ENCODE measurements around the gene PRKCA.
"Not testable (repeated sequence)": the region's sequence is repeated elsewhere in the genome, so short reads cannot be mapped to it uniquely, and the experiment has no call there.

Gene PRKCA

DNA sequence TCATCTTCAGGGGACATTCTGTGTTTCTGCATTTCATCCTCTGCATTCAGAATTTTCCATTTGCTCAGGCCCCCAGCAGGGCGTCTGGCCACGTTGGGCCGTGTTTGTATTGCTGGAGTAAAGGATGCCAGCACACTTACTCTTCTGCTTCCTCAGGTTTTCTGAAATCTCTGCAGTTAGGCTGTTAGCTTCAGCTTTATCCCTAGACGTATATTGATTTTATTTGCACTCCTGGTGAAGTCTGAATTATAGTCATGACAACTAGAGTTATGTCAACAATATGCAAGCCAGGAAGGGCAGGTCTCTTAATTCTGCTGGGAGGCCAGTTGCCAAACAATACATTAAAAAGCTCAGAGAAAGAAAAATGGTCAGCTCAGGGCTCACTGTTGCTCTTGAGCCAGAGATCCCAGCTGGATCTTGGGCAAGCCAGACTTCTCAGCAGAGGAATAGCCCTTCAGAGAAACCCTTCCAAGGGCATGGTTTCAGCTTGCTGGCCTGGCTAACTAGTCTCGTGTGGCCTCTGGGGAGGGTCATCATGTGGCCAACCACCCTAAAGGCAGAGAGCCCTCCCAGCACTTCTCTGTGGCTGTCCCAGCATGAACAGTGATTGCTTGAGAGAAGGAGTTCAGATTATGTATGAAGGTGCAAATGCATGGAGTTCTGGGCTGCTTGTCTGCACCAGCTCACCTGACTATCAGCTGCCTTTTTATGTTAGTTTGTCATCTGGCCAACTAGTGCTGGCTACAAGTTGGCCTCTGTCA, 422.3 kb downstream of the PRKCA start:
- Mint-ChIP-seq H3K27me3 (ENCODE audit: low read depth) (no peaks in the 10 kb centered on the region), H3K27ac (no peak overlapping the region), H3K36me3 (ENCODE audit: low read depth) (peaks cover 4% of the 10 kb centered on the region), H3K4me1 (ENCODE audit: low read depth) (peaks cover 17% of the 10 kb centered on the region), H3K9me3 (no peaks in the 10 kb centered on the region), H3K4me3 (no peak overlapping the region)

DNA sequence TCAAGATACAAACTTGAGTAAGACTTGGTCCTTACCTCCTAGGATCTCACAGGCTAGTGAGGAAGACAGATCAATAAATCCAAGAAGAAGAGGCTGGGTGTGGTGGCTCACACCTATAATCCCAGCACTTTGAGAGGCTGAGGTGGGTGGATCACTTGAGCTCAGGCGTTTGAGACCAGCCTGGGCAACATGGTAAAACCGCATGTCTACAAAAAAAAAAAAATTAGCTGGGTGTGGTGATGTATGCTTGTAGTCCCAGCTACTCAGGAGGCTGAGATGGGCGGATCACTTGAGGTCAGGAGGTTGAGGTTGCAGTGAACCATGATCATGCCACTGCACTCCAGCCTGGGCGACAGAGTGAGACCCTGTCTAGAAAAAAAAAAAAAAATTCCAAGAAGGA, 423.0 kb downstream of the PRKCA start:
- not testable (repeated sequence) for H3K4me3 Mint-ChIP-seq; H3K27ac Mint-ChIP-seq; H3K9me3 Mint-ChIP-seq; H3K27me3 Mint-ChIP-seq (ENCODE audit: low read depth); H3K36me3 Mint-ChIP-seq (ENCODE audit: low read depth)
- H3K4me1 Mint-ChIP-seq (ENCODE audit: low read depth), result peaks cover 22% of the 10 kb centered on the region

DNA sequence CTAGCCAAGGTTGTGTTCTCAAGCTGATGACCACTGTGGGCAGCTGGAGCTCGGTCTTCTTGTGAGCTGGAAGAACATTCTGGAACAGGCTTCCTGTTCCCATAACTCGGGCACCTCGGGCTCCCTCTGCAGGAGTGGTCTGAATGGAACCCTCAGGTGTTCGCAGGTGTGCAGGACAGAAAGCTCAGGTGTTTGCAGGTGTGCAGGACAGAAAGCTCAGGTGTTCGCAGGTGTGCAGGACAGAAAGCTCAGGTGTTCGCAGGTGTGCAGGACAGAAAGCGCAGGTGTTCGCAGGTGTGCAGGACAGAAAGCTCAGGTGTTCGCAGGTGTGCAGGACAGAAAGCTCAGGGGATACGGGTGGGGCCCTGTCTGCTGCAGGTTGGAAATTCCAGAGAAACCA, 423.5 kb downstream of the PRKCA start:
- Mint-ChIP-seq H3K4me1 (ENCODE audit: low read depth) (peaks cover 25% of the 10 kb centered on the region), H3K9me3 (no peaks in the 10 kb centered on the region), H3K27me3 (ENCODE audit: low read depth) (no peaks in the 10 kb centered on the region), H3K36me3 (ENCODE audit: low read depth) (peaks cover 4% of the 10 kb centered on the region), H3K27ac (no peak overlapping the region), H3K4me3 (no peak overlapping the region)

- Mint-ChIP-seq H3K9me3 (no peaks in the 10 kb centered on the region), H3K27me3 (ENCODE audit: low read depth) (no peaks in the 10 kb centered on the region), H3K4me1 (ENCODE audit: low read depth) (peaks cover 25% of the 10 kb centered on the region), H3K27ac (no peak overlapping the region), H3K4me3 (no peak overlapping the region), H3K36me3 (ENCODE audit: low read depth) (peaks cover 5% of the 10 kb centered on the region)
Observed at GRCh38 chr17:66726371-66726770, 424.0 kb downstream of the PRKCA start.

- peaks cover 25% of the 10 kb centered on the region for H3K4me1 Mint-ChIP-seq (ENCODE audit: low read depth)
- no peaks in the 10 kb centered on the region for H3K9me3 Mint-ChIP-seq
- H3K4me3 Mint-ChIP-seq, result no peak overlapping the region
- H3K36me3 Mint-ChIP-seq (ENCODE audit: low read depth), result peaks cover 6% of the 10 kb centered on the region
- no peaks in the 10 kb centered on the region for H3K27me3 Mint-ChIP-seq (ENCODE audit: low read depth)
- no peak overlapping the region for H3K27ac Mint-ChIP-seq
Observed at GRCh38 chr17:66726846-66727245, 424.4 kb downstream of the PRKCA start.

- Mint-ChIP-seq H3K27me3 (ENCODE audit: low read depth) (no peaks in the 10 kb centered on the region), H3K27ac (no peak overlapping the region), H3K9me3 (no peaks in the 10 kb centered on the region), H3K4me1 (ENCODE audit: low read depth) (peaks cover 25% of the 10 kb centered on the region), H3K4me3 (no peak overlapping the region), H3K36me3 (ENCODE audit: low read depth) (peaks cover 11% of the 10 kb centered on the region)
Observed at GRCh38 chr17:66727634-66728570, 425.5 kb downstream of the PRKCA start.

- Mint-ChIP-seq H3K36me3 (ENCODE audit: low read depth) (peaks cover 15% of the 10 kb centered on the region), H3K9me3 (no peaks in the 10 kb centered on the region)
Observed at GRCh38 chr17:66730461-66730923, 428.1 kb downstream of the PRKCA start.

GRCh38 chr17:66733759-66734158, 431.3 kb downstream of the PRKCA start:
- H3K27me3 Mint-ChIP-seq (ENCODE audit: low read depth), result no peaks in the 10 kb centered on the region
- no peak overlapping the region for H3K4me3 Mint-ChIP-seq
- no peak overlapping the region for H3K27ac Mint-ChIP-seq
- H3K36me3 Mint-ChIP-seq (ENCODE audit: low read depth), result peaks cover 26% of the 10 kb centered on the region
- no peaks in the 10 kb centered on the region for H3K9me3 Mint-ChIP-seq
- H3K4me1 Mint-ChIP-seq (ENCODE audit: low read depth), result peaks cover 9% of the 10 kb centered on the region

More at GRCh38 chr17:66730461-66730923, 428.1 kb downstream of the PRKCA start:
- H3K4me1 Mint-ChIP-seq (ENCODE audit: low read depth), result peaks cover 19% of the 10 kb centered on the region
- no peak overlapping the region for H3K27ac Mint-ChIP-seq
- no peaks in the 10 kb centered on the region for H3K27me3 Mint-ChIP-seq (ENCODE audit: low read depth)
- no peak overlapping the region for H3K4me3 Mint-ChIP-seq

DNA sequence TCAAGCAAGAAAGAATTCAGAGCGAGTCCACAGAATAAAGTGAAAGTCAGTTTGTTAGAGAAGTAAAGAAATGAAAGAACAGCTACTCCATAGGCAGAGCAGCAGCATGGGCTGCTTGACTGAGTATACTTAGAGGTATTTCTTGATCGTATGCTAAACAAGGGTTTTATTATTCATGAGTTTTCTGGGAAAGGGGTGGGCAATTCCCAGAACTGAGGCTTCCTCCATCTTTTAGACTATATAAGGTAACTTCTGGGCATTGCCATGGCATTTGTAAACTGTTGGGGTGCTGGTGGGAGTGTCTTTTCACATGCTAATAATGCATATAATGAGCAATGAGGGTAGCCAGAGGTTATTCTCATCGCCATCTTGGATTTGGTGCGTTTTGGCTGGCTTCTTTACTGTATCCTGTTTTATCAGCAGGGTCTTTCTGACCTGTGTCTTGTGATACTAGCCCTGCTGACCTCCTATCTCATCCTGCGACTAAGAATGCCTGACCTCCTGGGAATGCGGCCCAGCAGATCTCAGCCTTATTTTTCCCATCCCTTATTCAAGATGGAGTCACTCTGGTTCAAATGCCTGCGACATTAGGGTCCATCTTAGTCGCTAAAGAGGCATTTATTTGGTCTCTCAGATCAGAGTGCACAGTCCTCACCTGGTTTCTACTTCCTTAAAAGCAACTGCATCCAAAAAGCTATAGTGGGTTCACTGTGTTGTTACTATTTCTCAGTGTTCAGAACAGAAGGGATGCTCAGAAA, 432.0 kb downstream of the PRKCA start:
- Mint-ChIP-seq H3K36me3 (ENCODE audit: low read depth) (peaks cover 26% of the 10 kb centered on the region), H3K27ac (peak overlapping the region; percentile 39), H3K27me3 (ENCODE audit: low read depth) (no peaks in the 10 kb centered on the region), H3K4me3 (no peak overlapping the region), H3K9me3 (no peaks in the 10 kb centered on the region), H3K4me1 (ENCODE audit: low read depth) (peaks cover 9% of the 10 kb centered on the region)

DNA sequence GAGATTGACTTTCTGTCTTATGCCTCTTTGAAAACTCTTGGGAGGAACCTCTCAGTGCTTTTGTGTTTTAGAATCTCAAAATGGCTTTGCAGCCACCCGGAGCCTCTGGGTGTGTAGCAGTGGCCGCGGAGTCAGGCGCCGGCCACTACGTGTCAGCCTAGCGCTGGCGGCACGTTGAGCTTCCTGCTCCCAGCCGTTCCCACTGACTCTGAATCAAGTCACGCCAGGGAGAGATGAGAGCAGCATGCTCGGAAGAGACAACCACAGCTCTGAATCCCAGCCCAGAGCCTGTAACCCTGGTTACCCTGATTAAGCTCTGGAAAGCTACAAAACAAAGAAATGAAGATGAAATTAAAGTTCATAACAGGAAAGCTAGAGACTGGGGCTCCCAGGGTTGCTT, 435.1 kb downstream of the PRKCA start:
- peaks cover 30% of the 10 kb centered on the region for H3K36me3 Mint-ChIP-seq (ENCODE audit: low read depth)

DNA sequence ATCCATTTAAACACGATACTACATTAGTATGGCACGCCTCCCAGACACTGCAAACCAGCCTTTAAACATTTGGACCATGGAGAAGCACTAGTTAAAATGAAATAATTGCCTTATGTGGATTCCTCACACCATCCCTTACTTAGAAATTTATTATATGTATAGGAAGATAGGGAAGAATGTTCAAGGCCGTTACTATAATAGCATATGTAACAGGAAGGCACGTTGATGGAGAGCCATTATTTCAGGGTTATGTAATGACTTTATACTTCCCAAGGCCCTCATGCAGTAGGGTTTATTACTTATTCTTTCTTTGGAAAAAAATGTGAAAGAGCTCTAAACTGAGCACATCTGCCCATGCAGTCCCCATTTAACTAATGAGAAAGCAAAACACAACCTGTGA, 435.9 kb downstream of the PRKCA start:
- Mint-ChIP-seq H3K27me3 (ENCODE audit: low read depth) (no peaks in the 10 kb centered on the region), H3K27ac (no peak overlapping the region), H3K9me3 (no peaks in the 10 kb centered on the region), H3K4me1 (ENCODE audit: low read depth) (no peaks in the 10 kb centered on the region), H3K4me3 (no peak overlapping the region), H3K36me3 (ENCODE audit: low read depth) (peaks cover 28% of the 10 kb centered on the region)

More for the DNA sequence above, 435.1 kb downstream of the PRKCA start:
- Mint-ChIP-seq H3K4me1 (ENCODE audit: low read depth) (no peaks in the 10 kb centered on the region), H3K27ac (no peak overlapping the region), H3K9me3 (no peaks in the 10 kb centered on the region), H3K27me3 (ENCODE audit: low read depth) (no peaks in the 10 kb centered on the region), H3K4me3 (no peak overlapping the region)

GRCh38 chr17:66739553-66739952, 437.1 kb downstream of the PRKCA start:
- no peaks in the 10 kb centered on the region for H3K4me1 Mint-ChIP-seq (ENCODE audit: low read depth)

DNA sequence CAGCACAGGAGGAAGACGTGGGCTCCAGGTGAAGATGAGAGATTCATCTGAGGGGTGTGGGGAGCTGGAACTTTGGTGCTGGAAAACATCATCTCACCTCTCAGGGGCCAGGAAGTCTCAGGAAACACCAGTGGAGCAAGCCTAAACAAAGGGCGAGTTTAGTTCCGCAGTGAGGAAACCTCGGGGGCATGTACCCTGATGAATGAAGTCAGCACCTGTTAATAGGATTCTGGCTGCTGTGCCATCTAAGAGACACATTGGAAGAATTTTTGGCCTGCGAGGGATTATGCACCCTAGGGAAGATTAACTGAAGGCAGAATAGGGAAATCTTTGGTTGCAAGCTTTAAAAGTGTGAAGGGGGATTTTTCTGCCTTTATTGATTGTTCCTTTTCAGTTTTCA, 437.8 kb downstream of the PRKCA start:
- no peaks in the 10 kb centered on the region for H3K27me3 Mint-ChIP-seq (ENCODE audit: low read depth)
- peaks cover 37% of the 10 kb centered on the region for H3K36me3 Mint-ChIP-seq (ENCODE audit: low read depth)
- H3K4me1 Mint-ChIP-seq (ENCODE audit: low read depth), result no peaks in the 10 kb centered on the region
- H3K9me3 Mint-ChIP-seq, result no peaks in the 10 kb centered on the region
- no peak overlapping the region for H3K4me3 Mint-ChIP-seq
- H3K27ac Mint-ChIP-seq, result no peak overlapping the region

More at GRCh38 chr17:66739553-66739952, 437.1 kb downstream of the PRKCA start:
- Mint-ChIP-seq H3K27ac (no peak overlapping the region), H3K36me3 (ENCODE audit: low read depth) (peaks cover 32% of the 10 kb centered on the region), H3K4me3 (no peak overlapping the region), H3K9me3 (no peaks in the 10 kb centered on the region), H3K27me3 (ENCODE audit: low read depth) (no peaks in the 10 kb centered on the region)

DNA sequence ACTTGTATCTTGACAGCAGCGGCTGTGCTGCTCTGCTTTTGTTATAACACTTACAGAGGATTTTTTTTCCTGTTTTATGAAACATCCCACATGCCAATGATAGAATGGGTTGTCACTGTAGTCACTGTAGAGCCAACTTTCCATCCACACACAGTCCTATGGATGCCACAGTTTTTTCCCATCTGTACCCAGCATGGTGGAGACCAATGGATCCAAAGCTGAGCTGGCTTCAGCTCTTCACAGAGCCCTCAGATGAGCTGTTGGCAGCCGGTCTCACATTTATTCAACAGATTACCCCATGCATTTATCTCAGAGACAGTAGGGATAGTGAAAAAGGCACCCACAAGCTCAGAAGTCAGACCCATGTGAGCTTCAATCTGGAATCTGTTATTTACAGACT, 441.1 kb downstream of the PRKCA start:
- H3K27ac Mint-ChIP-seq, result no peak overlapping the region
- peaks cover 31% of the 10 kb centered on the region for H3K36me3 Mint-ChIP-seq (ENCODE audit: low read depth)
- H3K27me3 Mint-ChIP-seq (ENCODE audit: low read depth), result no peaks in the 10 kb centered on the region
- no peak overlapping the region for H3K4me3 Mint-ChIP-seq
- H3K9me3 Mint-ChIP-seq, result no peaks in the 10 kb centered on the region
- peaks cover 2% of the 10 kb centered on the region for H3K4me1 Mint-ChIP-seq (ENCODE audit: low read depth)
